Panc1 (cell line): ENCODE data around the gene SNX24. TPM values are rescaled to one million over a fixed set of nuclear protein-coding genes. Genes with fewer than 3 reads are reported as not detected.

Source experiments
- ATAC-seq: fragments of 200-7000 bp; cut with Tn5 transposase; 2 replicates; pipeline ENCODE4 v1.9.1; 2020; ENCODE audit warnings: mild to moderate bottlenecking, moderate library complexity
- BruUV-seq: library from RNA; stranded (reverse); fragments of 400-500 nt; replicated peaks from 2 replicates; lab custom pipeline; 2021; lab: Mats Ljungman, UMichigan
- CTCF ChIA-PET: fragments of 300-600 bp; sonication (Branson Sonifier 250); formaldehyde crosslinking; loops from one replicate; lab custom pipeline; 2022; ENCODE audit warnings: antibody characterized with exemption; lab: Charles Lee
- POLR2A ChIA-PET: fragments of 300-600 bp; sonication (Branson Sonifier 250); formaldehyde crosslinking; loops from one replicate; lab custom pipeline; 2022; ENCODE audit warnings: antibody characterized with exemption; lab: Charles Lee
- DNase-seq: peaks from one replicate; pipeline ENCODE4 v3.0.0-alpha.2; 2010; ENCODE audit warnings: low read depth, low spot score
- H3K27ac ChIP-seq: 2 replicates; pipeline ENCODE4 v1.5.1; 2011; ENCODE audit warnings: mild to moderate bottlenecking, low read length, inconsistent platforms
- H3K27me3 ChIP-seq: fragments of 200-500 bp; sonication (Bioruptor generic); 2 replicates; pipeline ENCODE4 v1.6.0; 2014; ENCODE audit warnings: low read length, inconsistent platforms; ENCODE audit not compliant: control insufficient read depth, insufficient read depth
- H3K36me3 ChIP-seq: fragments of 200-500 bp; sonication (Bioruptor generic); 2 replicates; pipeline ENCODE4 v1.5.1; 2014; ENCODE audit warnings: inconsistent platforms, mild to moderate bottlenecking, low read length, moderate library complexity; ENCODE audit not compliant: control insufficient read depth, insufficient read depth
- H3K4me1 ChIP-seq: 2 replicates; pipeline ENCODE4 v1.5.1; 2011; ENCODE audit warnings: inconsistent platforms, mild to moderate bottlenecking, low read length, moderate library complexity; ENCODE audit not compliant: control insufficient read depth, insufficient read depth
- H3K4me3 ChIP-seq, 2 experiments: 2 replicates each; pipeline ENCODE4 v1.5.1; 2011 to 2012; ENCODE audit warnings: low read depth in 2 of 2, low read length in 2 of 2, mild to moderate bottlenecking in 2 of 2, inconsistent platforms in 1 of 2, moderate library complexity in 1 of 2
- H3K9me3 ChIP-seq: fragments of 200-500 bp; sonication (Bioruptor generic); 2 replicates; pipeline ENCODE4 v1.5.1; 2014; ENCODE audit warnings: low read depth, mild to moderate bottlenecking, inconsistent platforms, low read length, moderate library complexity; ENCODE audit not compliant: control insufficient read depth, insufficient read depth
- POLR2AphosphoS5 ChIP-seq: IDR thresholded peaks from 2 replicates; pipeline ENCODE4 v1.6.1; 2012; ENCODE audit warnings: mild to moderate bottlenecking, low read depth, low read length, moderate library complexity
- REST ChIP-seq, 2 experiments: IDR thresholded peaks; 2 replicates each; pipeline ENCODE4 v1.6.1; 2011 to 2012; ENCODE audit warnings: low read depth in 2 of 2, control low read depth in 1 of 2, low read length in 1 of 2, mild to moderate bottlenecking in 1 of 2, moderate library complexity in 1 of 2; ENCODE audit not compliant: insufficient read depth in 1 of 2
- SIN3A ChIP-seq: IDR thresholded peaks from 2 replicates; pipeline ENCODE4 v1.6.1; 2012; ENCODE audit warnings: low read depth, mild to moderate bottlenecking, low read length, moderate library complexity, borderline replicate concordance; ENCODE audit not compliant: insufficient read depth
- TCF7L2 ChIP-seq: IDR thresholded peaks from 2 replicates; pipeline ENCODE4 v1.6.1; 2011; ENCODE audit warnings: mild to moderate bottlenecking, low read depth, low read length, inconsistent platforms
- in situ Hi-C: cut with HindIII; loops from 2 replicates; pipeline ENCODE4 v1.10.0; 2016; ENCODE audit warnings: low sequenced_read_pairs, low pct_unique_long_range_greater_than_20kb
- intact Hi-C: fragments of 100-400 bp; cut with micrococcal nuclease; formaldehyde crosslinking; loops from one replicate; pipeline ENCODE4 v1.10.0; 2022; ENCODE audit not compliant: unreplicated experiment
- total RNA-seq: library from RNA; stranded (reverse); gene quantifications from one replicate; pipeline ENCODE4 v1.2.1, GENCODE V29; 2021; ENCODE audit not compliant: unreplicated experiment
- TF ChIP-seq, protein P1 (sequence below): fragments of 450-650 bp; IDR thresholded peaks from 2 replicates; pipeline ENCODE4 v1.5.1; 2017; ENCODE audit warnings: mild to moderate bottlenecking

Gene SNX24
- total RNA-seq, 1 experiment from 2014 or later = 32.8 TPM

GRCh38 chr5:122978644-122979297 is 133.4 kb downstream of the SNX24 start:
- no peaks in the 10 kb centered on the region for H3K36me3 ChIP-seq
- DNase-seq (no peak), ATAC-seq (no peak)
- no peak overlapping the region for H3K27ac ChIP-seq
- TF ChIP-seq, protein P1, sequence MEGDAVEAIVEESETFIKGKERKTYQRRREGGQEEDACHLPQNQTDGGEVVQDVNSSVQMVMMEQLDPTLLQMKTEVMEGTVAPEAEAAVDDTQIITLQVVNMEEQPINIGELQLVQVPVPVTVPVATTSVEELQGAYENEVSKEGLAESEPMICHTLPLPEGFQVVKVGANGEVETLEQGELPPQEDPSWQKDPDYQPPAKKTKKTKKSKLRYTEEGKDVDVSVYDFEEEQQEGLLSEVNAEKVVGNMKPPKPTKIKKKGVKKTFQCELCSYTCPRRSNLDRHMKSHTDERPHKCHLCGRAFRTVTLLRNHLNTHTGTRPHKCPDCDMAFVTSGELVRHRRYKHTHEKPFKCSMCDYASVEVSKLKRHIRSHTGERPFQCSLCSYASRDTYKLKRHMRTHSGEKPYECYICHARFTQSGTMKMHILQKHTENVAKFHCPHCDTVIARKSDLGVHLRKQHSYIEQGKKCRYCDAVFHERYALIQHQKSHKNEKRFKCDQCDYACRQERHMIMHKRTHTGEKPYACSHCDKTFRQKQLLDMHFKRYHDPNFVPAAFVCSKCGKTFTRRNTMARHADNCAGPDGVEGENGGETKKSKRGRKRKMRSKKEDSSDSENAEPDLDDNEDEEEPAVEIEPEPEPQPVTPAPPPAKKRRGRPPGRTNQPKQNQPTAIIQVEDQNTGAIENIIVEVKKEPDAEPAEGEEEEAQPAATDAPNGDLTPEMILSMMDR = no peak
- TF ChIP-seq POLR2AphosphoS5 (no peak), REST (IDR thresholded peaks at IDR 0.05; ENCODE audit: insufficient read depth in 1 of 2, low read depth in 2 of 2, low read length in 1 of 2) (no peak), SIN3A (no peak), TCF7L2 (no peak)
- no peaks in the 10 kb centered on the region for H3K4me1 ChIP-seq
- in situ Hi-C loops (no loop called here), intact Hi-C loops (no loop called here)
- no peaks in the 10 kb centered on the region for H3K27me3 ChIP-seq
- ChIA-PET CTCF (no interaction called here), POLR2A (no interaction called here)
- H3K9me3 ChIP-seq = no peaks in the 10 kb centered on the region
- no peak overlapping the region for H3K4me3 ChIP-seq
- BruUV-seq = no TSS peak

DNA sequence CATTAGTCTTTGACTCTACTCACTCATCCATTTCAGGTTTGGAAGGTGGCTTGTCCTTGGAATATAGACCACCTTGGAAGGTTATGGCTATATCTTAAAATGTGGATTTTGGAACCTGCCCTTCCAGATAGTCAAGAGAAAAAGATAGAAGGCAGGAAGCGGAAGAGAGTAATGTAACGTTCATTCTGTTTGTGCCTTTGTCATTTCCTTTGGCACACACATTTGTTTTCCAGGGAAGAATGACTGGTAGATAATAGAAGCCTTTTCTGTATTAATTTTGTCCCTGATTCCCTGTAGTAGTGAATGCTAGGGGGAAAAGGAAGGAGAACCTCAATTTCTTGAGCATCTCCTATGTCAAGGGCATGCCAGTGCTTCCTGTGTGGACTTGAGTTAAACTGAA is 136.4 kb downstream of the SNX24 start:
- in situ Hi-C loops (no loop called here), intact Hi-C loops (no loop called here)
- no peaks in the 10 kb centered on the region for H3K27me3 ChIP-seq
- DNase-seq = no peak
- no TSS peak for BruUV-seq
- no peak overlapping the region for H3K4me3 ChIP-seq
- no peak for TF ChIP-seq SIN3A
- no peak for TF ChIP-seq TCF7L2
- TF ChIP-seq POLR2AphosphoS5 = no peak
- TF ChIP-seq REST (IDR thresholded peaks at IDR 0.05; ENCODE audit: insufficient read depth in 1 of 2, low read depth in 2 of 2, low read length in 1 of 2) = no peak
- TF ChIP-seq, protein P1 = no peak
- ChIA-PET CTCF (no interaction called here), POLR2A (no interaction called here)
- no peak overlapping the region for H3K27ac ChIP-seq
- H3K9me3 ChIP-seq = no peaks in the 10 kb centered on the region
- no peak for ATAC-seq
- H3K36me3 ChIP-seq = no peaks in the 10 kb centered on the region
- H3K4me1 ChIP-seq = no peaks in the 10 kb centered on the region
